ENCODE results near the gene APOL5.

APOL5 gene

DNA sequence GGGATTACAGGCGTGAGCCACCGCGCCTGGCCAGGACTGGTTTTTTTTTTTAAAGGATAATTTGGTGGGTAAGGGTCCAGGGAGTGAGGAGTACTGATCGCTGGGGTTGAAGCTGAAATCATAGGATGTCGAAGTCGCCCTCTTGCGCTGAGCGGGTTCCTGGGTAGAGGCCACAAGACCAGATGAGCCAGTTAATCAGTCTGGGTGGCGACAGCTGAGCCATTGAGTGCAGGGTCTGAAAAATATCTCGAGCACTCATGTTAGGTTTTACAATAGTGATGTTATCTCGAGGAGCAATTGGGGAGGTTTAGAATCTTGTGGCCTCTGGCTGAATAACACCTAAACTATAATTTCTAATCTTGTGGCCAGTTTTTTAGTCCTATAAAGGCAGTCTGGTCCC, 7.8 kb downstream of the APOL5 start:
- ATAC-seq (ENCODE audit: low read depth) (no peak), DNase-seq (ENCODE audit: low spot score) (no peak)
- Histone ChIP-seq H3K4me1 (ENCODE audit: insufficient read depth, poor library complexity, severe bottlenecking) (no peaks in the 10 kb centered on the region), H3K36me3 (ENCODE audit: low read depth) (no peaks in the 10 kb centered on the region), H3K27ac (ENCODE audit: poor library complexity, severe bottlenecking) (no peak overlapping the region), H3K4me3 (ENCODE audit: severe bottlenecking) (no peak overlapping the region), H3K27me3 (ENCODE audit: insufficient read depth, poor library complexity, severe bottlenecking) (no peaks in the 10 kb centered on the region), H3K9me3 (ENCODE audit: severe bottlenecking) (no peaks in the 10 kb centered on the region)
- TF ChIP-seq, protein P1, sequence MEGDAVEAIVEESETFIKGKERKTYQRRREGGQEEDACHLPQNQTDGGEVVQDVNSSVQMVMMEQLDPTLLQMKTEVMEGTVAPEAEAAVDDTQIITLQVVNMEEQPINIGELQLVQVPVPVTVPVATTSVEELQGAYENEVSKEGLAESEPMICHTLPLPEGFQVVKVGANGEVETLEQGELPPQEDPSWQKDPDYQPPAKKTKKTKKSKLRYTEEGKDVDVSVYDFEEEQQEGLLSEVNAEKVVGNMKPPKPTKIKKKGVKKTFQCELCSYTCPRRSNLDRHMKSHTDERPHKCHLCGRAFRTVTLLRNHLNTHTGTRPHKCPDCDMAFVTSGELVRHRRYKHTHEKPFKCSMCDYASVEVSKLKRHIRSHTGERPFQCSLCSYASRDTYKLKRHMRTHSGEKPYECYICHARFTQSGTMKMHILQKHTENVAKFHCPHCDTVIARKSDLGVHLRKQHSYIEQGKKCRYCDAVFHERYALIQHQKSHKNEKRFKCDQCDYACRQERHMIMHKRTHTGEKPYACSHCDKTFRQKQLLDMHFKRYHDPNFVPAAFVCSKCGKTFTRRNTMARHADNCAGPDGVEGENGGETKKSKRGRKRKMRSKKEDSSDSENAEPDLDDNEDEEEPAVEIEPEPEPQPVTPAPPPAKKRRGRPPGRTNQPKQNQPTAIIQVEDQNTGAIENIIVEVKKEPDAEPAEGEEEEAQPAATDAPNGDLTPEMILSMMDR (IDR thresholded peaks at IDR 0.05; ENCODE audit: poor library complexity, severe bottlenecking) = no peak

DNA sequence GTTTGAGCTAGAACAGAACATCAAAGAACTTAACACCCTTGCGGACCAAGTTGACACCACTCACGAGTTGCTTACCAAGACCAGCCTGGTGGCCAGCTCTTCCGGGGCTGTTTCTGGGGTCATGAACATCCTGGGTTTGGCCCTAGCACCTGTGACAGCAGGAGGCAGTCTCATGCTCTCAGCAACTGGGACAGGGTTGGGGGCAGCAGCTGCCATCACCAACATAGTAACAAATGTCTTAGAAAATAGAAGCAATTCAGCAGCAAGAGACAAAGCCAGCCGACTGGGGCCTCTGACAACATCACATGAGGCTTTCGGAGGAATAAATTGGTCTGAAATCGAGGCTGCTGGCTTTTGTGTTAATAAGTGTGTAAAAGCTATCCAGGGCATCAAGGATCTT, 8.7 kb downstream of the APOL5 start:
- H3K4me1 ChIP-seq (ENCODE audit: insufficient read depth, poor library complexity, severe bottlenecking) = no peaks in the 10 kb centered on the region

DNA sequence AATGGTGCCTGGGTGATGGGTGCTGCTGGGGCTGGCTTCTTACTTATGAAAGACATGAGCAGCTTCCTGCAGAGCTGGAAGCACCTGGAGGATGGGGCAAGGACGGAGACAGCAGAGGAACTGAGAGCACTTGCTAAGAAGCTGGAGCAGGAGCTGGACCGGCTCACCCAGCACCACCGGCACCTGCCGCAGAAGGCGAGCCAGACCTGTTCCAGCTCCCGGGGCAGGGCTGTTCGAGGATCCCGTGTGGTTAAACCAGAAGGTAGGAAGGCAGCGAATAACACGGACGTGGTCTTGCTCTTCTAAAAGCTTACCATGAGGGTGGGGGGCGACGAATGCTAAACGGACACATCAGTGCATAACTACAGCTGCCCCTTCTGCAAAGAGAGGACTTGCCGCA, 9.3 kb downstream of the APOL5 start:
- no peak for DNase-seq (ENCODE audit: low spot score)
- TF ChIP-seq, protein P1 (IDR thresholded peaks at IDR 0.05; ENCODE audit: poor library complexity, severe bottlenecking) = no peak
- Histone ChIP-seq H3K27ac (ENCODE audit: poor library complexity, severe bottlenecking) (no peak overlapping the region), H3K27me3 (ENCODE audit: insufficient read depth, poor library complexity, severe bottlenecking) (no peaks in the 10 kb centered on the region), H3K9me3 (ENCODE audit: severe bottlenecking) (no peaks in the 10 kb centered on the region), H3K4me1 (ENCODE audit: insufficient read depth, poor library complexity, severe bottlenecking) (no peaks in the 10 kb centered on the region), H3K4me3 (ENCODE audit: severe bottlenecking) (no peak overlapping the region), H3K36me3 (ENCODE audit: low read depth) (no peaks in the 10 kb centered on the region)
- ATAC-seq (ENCODE audit: low read depth) = no peak

More for the DNA sequence above, 8.7 kb downstream of the APOL5 start:
- Histone ChIP-seq H3K4me3 (ENCODE audit: severe bottlenecking) (no peak overlapping the region), H3K9me3 (ENCODE audit: severe bottlenecking) (no peaks in the 10 kb centered on the region), H3K27ac (ENCODE audit: poor library complexity, severe bottlenecking) (no peak overlapping the region), H3K36me3 (ENCODE audit: low read depth) (no peaks in the 10 kb centered on the region), H3K27me3 (ENCODE audit: insufficient read depth, poor library complexity, severe bottlenecking) (no peaks in the 10 kb centered on the region)
- TF ChIP-seq, protein P1 (IDR thresholded peaks at IDR 0.05; ENCODE audit: poor library complexity, severe bottlenecking) = no peak
- no peak for ATAC-seq (ENCODE audit: low read depth)
- DNase-seq (ENCODE audit: low spot score) = no peak

DNA sequence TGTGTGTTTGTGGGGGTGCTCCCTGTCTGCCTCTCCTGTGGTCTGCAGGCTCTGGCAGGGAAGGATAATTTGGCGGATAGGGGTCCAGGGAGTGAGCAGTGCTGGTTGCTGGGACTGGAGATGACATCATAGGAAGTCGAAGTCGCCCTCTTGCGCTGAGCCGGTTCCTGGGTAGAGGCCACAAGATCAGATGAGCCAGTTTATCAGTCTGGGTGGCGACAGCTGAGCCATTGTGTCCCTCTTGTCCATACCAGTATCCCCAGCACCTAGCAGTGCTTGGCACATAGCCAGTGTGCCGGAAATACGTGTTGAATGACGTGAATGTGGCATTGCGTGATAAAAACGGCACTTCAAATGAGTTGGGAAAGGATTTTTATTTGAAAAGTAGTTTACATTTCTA, 9.8 kb downstream of the APOL5 start:
- no peaks in the 10 kb centered on the region for H3K36me3 ChIP-seq (ENCODE audit: low read depth)
- ATAC-seq (ENCODE audit: low read depth) (no peak), DNase-seq (ENCODE audit: low spot score) (no peak)
- H3K4me3 ChIP-seq (ENCODE audit: severe bottlenecking) = no peak overlapping the region
- H3K27ac ChIP-seq (ENCODE audit: poor library complexity, severe bottlenecking) = no peak overlapping the region
- TF ChIP-seq, protein P1 (IDR thresholded peaks at IDR 0.05; ENCODE audit: poor library complexity, severe bottlenecking) = no peak
- no peaks in the 10 kb centered on the region for H3K27me3 ChIP-seq (ENCODE audit: insufficient read depth, poor library complexity, severe bottlenecking)
- H3K9me3 ChIP-seq (ENCODE audit: severe bottlenecking) = no peaks in the 10 kb centered on the region
- no peaks in the 10 kb centered on the region for H3K4me1 ChIP-seq (ENCODE audit: insufficient read depth, poor library complexity, severe bottlenecking)

DNA sequence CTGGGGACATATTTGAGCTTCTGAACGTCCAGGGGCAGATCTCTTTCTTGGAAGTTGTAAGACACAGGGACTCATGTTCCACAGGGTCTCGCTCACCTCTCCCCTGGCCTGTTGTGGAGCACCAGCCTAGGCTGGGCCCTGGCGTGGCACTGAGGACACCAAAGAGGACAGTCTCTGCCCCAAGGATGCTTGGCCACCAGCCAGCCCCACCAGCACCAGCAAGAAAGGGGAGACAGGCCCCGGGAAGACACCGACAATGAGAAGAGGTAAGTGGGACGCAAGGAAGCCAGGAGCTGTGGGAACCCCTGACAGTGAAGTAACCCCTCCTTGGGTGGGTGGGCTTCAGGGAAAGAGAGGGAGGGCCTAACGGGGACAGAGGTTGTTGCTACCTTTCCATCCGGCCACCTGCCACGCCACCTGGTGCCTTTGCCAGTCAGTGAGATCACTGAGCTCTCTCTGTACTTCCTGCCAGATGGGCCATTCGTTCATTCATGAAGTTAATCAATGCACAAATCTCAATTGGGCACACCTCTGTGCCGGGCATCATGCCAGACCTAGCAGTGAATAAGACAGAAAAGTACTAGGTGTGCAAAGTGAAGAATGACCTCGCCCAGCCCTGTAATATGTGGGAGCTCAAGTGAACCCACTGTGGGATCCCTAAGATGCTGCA, 11.1 kb downstream of the APOL5 start:
- no peaks in the 10 kb centered on the region for H3K4me1 ChIP-seq (ENCODE audit: insufficient read depth, poor library complexity, severe bottlenecking)
- H3K27ac ChIP-seq (ENCODE audit: poor library complexity, severe bottlenecking) = peak overlapping the region; percentile 14
- H3K4me3 ChIP-seq (ENCODE audit: severe bottlenecking) = no peak overlapping the region
- TF ChIP-seq, protein P1 (IDR thresholded peaks at IDR 0.05; ENCODE audit: poor library complexity, severe bottlenecking) = no peak
- no peaks in the 10 kb centered on the region for H3K27me3 ChIP-seq (ENCODE audit: insufficient read depth, poor library complexity, severe bottlenecking)
- ATAC-seq (ENCODE audit: low read depth) (peak; percentile 58; the same call in 2 of the 3 replicates), DNase-seq (ENCODE audit: low spot score) (no peak)
- no peaks in the 10 kb centered on the region for H3K36me3 ChIP-seq (ENCODE audit: low read depth)
- no peaks in the 10 kb centered on the region for H3K9me3 ChIP-seq (ENCODE audit: severe bottlenecking)

All from RWPE2 (cell line).